ENCODE results near the gene DMAC2. TPM values are rescaled to one million over a fixed set of nuclear protein-coding genes. Genes with fewer than 3 reads are reported as not detected.
"Not testable (repeated sequence)": the region's sequence is repeated elsewhere in the genome, so short reads cannot be mapped to it uniquely, and the experiment has no call there.

Gene DMAC2
- total RNA-seq, 4 donors from 2014 or later = 37.6 to 67.0 (median 51.4) TPM

DNA sequence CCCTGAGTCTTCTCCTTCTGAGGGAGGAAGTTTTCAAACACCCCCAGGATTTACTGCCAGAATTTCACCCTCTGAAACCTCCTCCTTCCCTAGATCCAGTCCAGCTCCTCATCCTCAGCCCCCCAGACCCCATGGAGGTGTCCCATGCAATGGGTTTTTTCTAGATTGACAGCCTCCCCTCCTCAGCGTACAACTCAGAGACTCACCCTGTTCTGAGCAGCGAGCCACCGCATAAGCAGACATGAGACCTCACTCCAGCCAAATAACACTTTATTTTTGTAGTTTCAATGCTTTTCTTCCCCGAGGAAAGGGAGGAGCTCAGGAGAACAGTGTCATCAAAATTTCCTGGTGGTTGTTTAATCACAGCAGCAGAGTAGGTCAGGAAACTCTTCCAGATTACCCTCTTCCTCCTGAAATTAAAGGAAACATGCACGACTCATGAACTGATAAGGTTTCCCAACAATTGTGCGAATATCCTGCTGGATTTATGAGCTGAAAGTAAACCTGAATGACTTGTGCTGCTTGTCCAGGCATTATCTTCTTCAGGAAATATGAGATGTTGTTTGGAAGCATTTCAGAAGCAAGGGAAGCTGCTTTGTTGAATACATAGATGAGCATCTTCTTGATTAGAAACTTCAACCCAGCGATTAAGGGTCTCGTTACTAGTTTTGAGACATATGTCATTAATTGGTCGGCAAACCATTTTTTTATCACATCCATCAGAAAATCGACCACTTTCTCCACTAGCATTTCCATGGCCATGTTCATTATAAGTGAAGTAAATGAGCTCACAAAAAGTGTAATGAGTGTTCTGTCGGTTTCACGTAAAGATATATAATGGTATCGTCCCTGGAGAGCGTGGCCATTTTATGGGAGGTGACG, 39.4 kb upstream of the DMAC2 start:
- Histone ChIP-seq H3K9me3 (no peaks in the 10 kb centered on the region), H3K4me3 (no peak overlapping the region), H3K4me1 (no peaks in the 10 kb centered on the region), H3K36me3 (no peaks in the 10 kb centered on the region), H3K27ac (peak overlapping the region in 3 of 4 donors; percentile 54 to 65 (median 55)), H3K27me3 (peaks cover 76% of the 10 kb centered on the region)
- ATAC-seq = peak; percentile 53
- WGBS, 2 donors (ENCODE audit: low coverage in 1 of 2) = 58 to 78% methylated on average over 11 to 15 of the region's 15 CpGs
- TF ChIP-seq EP300 (IDR thresholded peaks at IDR 0.05) = no peak
- TF ChIP-seq POLR2AphosphoS5 (IDR thresholded peaks at IDR 0.05) = no peak

DNA sequence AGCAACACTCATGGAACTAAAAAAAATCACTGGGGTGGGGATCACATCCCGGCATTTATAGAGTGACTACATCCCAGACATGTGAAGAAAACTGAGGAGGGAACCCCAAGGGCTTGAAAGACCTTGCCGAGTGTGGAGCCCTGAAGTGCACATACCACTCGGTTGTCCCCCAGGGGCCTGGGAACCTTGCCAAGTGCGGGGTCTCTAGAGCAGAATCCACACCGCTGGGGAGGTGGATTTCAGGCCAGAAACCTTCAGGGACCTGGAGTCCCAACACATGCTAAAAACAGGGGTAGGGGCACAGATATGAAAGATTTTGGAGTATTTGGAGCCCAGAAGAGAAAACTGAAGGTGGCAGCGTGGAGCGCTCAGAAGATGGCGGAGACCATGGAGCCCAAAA, 38.5 kb upstream of the DMAC2 start:
- no peak for TF ChIP-seq EP300 (IDR thresholded peaks at IDR 0.05)
- TF ChIP-seq POLR2AphosphoS5 (IDR thresholded peaks at IDR 0.05) = no peak
- TF ChIP-seq POLR2A (IDR thresholded peaks at IDR 0.05) = no peak
- TF ChIP-seq, protein P1, sequence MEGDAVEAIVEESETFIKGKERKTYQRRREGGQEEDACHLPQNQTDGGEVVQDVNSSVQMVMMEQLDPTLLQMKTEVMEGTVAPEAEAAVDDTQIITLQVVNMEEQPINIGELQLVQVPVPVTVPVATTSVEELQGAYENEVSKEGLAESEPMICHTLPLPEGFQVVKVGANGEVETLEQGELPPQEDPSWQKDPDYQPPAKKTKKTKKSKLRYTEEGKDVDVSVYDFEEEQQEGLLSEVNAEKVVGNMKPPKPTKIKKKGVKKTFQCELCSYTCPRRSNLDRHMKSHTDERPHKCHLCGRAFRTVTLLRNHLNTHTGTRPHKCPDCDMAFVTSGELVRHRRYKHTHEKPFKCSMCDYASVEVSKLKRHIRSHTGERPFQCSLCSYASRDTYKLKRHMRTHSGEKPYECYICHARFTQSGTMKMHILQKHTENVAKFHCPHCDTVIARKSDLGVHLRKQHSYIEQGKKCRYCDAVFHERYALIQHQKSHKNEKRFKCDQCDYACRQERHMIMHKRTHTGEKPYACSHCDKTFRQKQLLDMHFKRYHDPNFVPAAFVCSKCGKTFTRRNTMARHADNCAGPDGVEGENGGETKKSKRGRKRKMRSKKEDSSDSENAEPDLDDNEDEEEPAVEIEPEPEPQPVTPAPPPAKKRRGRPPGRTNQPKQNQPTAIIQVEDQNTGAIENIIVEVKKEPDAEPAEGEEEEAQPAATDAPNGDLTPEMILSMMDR (IDR thresholded peaks at IDR 0.05) = no peak
- Histone ChIP-seq H3K27me3 (peaks cover 78% of the 10 kb centered on the region), H3K27ac (peak overlapping the region in 2 of 4 donors; percentile 8 to 65), H3K4me1 (no peaks in the 10 kb centered on the region), H3K36me3 (no peaks in the 10 kb centered on the region), H3K9me3 (no peaks in the 10 kb centered on the region), H3K4me3 (no peak overlapping the region)
- ATAC-seq = no peak
- WGBS, 2 donors (ENCODE audit: low coverage in 1 of 2) = 45 to 65% methylated on average over 6 to 7 of the region's 8 CpGs

GRCh38 chr19:41476583-41476982, 36.9 kb upstream of the DMAC2 start:
- TF ChIP-seq POLR2AphosphoS5 (IDR thresholded peaks at IDR 0.05) = no peak
- TF ChIP-seq, protein P1 (IDR thresholded peaks at IDR 0.05) = no peak
- TF ChIP-seq POLR2A (IDR thresholded peaks at IDR 0.05) = no peak
- TF ChIP-seq EP300 (IDR thresholded peaks at IDR 0.05) = no peak
- no peaks in the 10 kb centered on the region for H3K9me3 ChIP-seq
- no peak for ATAC-seq
- no peaks in the 10 kb centered on the region for H3K4me1 ChIP-seq
- no peaks in the 10 kb centered on the region for H3K36me3 ChIP-seq
- peaks cover 84% of the 10 kb centered on the region for H3K27me3 ChIP-seq
- H3K27ac ChIP-seq = no peak overlapping the region
- no peak overlapping the region for H3K4me3 ChIP-seq

GRCh38 chr19:41463257-41464256, 23.8 kb upstream of the DMAC2 start:
- H3K4me1 ChIP-seq, ATAC-seq, H3K36me3 ChIP-seq, H3K4me3 ChIP-seq, H3K9me3 ChIP-seq, H3K27ac ChIP-seq: not testable (repeated sequence)
- H3K27me3 ChIP-seq = peaks cover 93% of the 10 kb centered on the region
- 71 to 83% methylated on average over 16 to 22 of the region's 22 CpGs for WGBS, 2 donors (ENCODE audit: low coverage in 1 of 2)

GRCh38 chr19:41462497-41462896, 22.8 kb upstream of the DMAC2 start:
- H3K27me3 ChIP-seq = peaks cover 93% of the 10 kb centered on the region
- no peak overlapping the region for H3K4me3 ChIP-seq
- no peaks in the 10 kb centered on the region for H3K4me1 ChIP-seq
- WGBS, 2 donors (ENCODE audit: low coverage in 1 of 2) = 63 to 64% methylated on average over 5 to 6 of the region's 6 CpGs
- no peak for ATAC-seq
- H3K27ac ChIP-seq = no peak overlapping the region
- H3K36me3 ChIP-seq = no peaks in the 10 kb centered on the region
- peaks cover 0 to 5% (median 0%) of the 10 kb centered on the region in 3 donors for H3K9me3 ChIP-seq
- TF ChIP-seq, protein P1 (IDR thresholded peaks at IDR 0.05) = no peak
- TF ChIP-seq POLR2A (IDR thresholded peaks at IDR 0.05) (no peak), POLR2AphosphoS5 (IDR thresholded peaks at IDR 0.05) (no peak), EP300 (IDR thresholded peaks at IDR 0.05) (no peak)
